ENCODE measurements around the gene RPTOR. TPM values are rescaled to one million over a fixed set of nuclear protein-coding genes. Genes with fewer than 3 reads are reported as not detected.

The RPTOR gene
- total RNA-seq, 3 donors from 2014 or later (not counting 1 experiment from before 2014, with no cell fraction given): 49.2 to 63.6 (median 55.4) TPM

DNA sequence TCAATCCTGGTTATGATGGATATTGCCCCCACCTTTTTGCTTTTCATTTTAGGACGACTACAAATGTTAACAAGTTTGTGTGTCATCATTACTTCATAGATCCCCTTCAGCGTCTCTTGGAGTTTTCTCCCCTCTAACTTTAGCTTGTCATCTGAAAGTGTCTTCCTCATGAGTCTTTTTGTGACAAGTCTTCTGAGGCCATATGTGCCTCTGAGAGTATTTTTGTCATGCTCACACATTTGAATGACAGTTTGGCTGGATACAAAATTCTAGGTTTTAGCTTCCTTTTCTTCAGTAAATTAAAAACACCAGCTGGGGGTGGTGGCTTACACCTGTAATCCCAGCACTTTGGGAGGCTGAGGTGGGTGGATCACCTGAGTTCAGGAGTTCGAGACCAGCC, 243.2 kb downstream of the RPTOR start:
- Mint-ChIP-seq H3K4me1 (peaks cover 35 to 51% of the 10 kb centered on the region in 2 donors), H3K4me3 (no peak overlapping the region), H3K27ac (no peak overlapping the region), H3K27me3 (ENCODE audit: low read depth in 2 of 2) (no peaks in the 10 kb centered on the region), H3K36me3 (no peaks in the 10 kb centered on the region), H3K9me3 (no peaks in the 10 kb centered on the region)
- no peak for ATAC-seq
- TF ChIP-seq, protein P1, sequence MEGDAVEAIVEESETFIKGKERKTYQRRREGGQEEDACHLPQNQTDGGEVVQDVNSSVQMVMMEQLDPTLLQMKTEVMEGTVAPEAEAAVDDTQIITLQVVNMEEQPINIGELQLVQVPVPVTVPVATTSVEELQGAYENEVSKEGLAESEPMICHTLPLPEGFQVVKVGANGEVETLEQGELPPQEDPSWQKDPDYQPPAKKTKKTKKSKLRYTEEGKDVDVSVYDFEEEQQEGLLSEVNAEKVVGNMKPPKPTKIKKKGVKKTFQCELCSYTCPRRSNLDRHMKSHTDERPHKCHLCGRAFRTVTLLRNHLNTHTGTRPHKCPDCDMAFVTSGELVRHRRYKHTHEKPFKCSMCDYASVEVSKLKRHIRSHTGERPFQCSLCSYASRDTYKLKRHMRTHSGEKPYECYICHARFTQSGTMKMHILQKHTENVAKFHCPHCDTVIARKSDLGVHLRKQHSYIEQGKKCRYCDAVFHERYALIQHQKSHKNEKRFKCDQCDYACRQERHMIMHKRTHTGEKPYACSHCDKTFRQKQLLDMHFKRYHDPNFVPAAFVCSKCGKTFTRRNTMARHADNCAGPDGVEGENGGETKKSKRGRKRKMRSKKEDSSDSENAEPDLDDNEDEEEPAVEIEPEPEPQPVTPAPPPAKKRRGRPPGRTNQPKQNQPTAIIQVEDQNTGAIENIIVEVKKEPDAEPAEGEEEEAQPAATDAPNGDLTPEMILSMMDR (IDR thresholded peaks at IDR 0.05): no peak
- no peaks in the 10 kb centered on the region for H3K9me3 ChIP-seq (ENCODE audit: control insufficient read depth, insufficient read depth, low read length)
- intact Hi-C loops (cut with micrococcal nuclease): no loop called here
- no peaks in the 10 kb centered on the region for H3K27me3 ChIP-seq (ENCODE audit: control insufficient read depth, insufficient read depth, low read length)
- no peak overlapping the region for H3K27ac ChIP-seq (ENCODE audit: low read length)
- 100% methylated on average over 2 of the region's 3 CpGs for WGBS (ENCODE audit: insufficient coverage)
- H3K4me1 ChIP-seq (ENCODE audit: control insufficient read depth, insufficient read depth, low read length): peaks cover 30% of the 10 kb centered on the region
- DNase-seq: peak in 1 of 2 donors; percentile 2
- no peak overlapping the region for H3K4me3 ChIP-seq (ENCODE audit: low read length)
- H3K36me3 ChIP-seq (ENCODE audit: control insufficient read depth, insufficient read depth, low read length): no peaks in the 10 kb centered on the region

DNA sequence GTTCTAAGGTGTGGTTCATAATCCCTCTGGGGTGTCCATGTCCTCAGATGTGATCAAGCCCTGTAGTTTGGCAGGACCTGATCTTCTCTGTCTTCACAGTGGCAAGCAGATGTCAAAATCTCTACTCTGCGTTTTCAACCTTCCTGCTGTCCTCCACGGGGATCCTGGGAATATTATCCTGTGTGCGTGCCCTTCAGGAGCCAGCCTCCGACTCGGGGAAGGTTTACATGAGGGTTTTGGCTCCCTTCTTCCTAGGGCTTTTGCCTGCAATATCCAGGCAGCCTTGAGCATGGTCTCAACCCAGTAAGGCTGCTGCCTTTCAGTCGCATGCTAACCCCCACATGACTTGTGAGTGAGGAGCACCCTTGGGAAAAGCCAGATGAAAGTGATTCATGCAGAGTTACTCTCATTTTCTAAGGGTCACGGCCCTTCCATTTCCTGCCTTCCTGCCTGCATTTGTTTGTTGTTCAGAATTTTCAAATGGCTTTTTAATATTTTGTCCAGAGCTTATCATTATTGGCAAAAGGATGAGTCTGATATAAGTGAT, 244.8 kb downstream of the RPTOR start:
- Histone ChIP-seq H3K27ac (ENCODE audit: low read length) (peak overlapping the region; percentile 41), H3K27me3 (ENCODE audit: control insufficient read depth, insufficient read depth, low read length) (no peaks in the 10 kb centered on the region), H3K4me1 (ENCODE audit: control insufficient read depth, insufficient read depth, low read length) (peaks cover 24% of the 10 kb centered on the region), H3K36me3 (ENCODE audit: control insufficient read depth, insufficient read depth, low read length) (peaks cover 4% of the 10 kb centered on the region), H3K4me3 (ENCODE audit: low read length) (no peak overlapping the region), H3K9me3 (ENCODE audit: control insufficient read depth, insufficient read depth, low read length) (no peaks in the 10 kb centered on the region)
- DNase-seq (peak in 1 of 2 donors; percentile 36), ATAC-seq (no peak)
- intact Hi-C loops (cut with micrococcal nuclease): no loop called here
- no peaks in the 10 kb centered on the region for H3K36me3 Mint-ChIP-seq
- H3K27me3 Mint-ChIP-seq (ENCODE audit: low read depth in 2 of 2): no peaks in the 10 kb centered on the region
- no peaks in the 10 kb centered on the region for H3K9me3 Mint-ChIP-seq
- peaks cover 26 to 40% of the 10 kb centered on the region in 2 donors for H3K4me1 Mint-ChIP-seq
- 75% methylated on average over 7 of the region's 7 CpGs for WGBS (ENCODE audit: insufficient coverage)
- TF ChIP-seq, protein P1 (IDR thresholded peaks at IDR 0.05): no peak
- peak overlapping the region; percentile 43 to 85 for H3K27ac Mint-ChIP-seq
- H3K4me3 Mint-ChIP-seq: peak overlapping the region; percentile 36

DNA sequence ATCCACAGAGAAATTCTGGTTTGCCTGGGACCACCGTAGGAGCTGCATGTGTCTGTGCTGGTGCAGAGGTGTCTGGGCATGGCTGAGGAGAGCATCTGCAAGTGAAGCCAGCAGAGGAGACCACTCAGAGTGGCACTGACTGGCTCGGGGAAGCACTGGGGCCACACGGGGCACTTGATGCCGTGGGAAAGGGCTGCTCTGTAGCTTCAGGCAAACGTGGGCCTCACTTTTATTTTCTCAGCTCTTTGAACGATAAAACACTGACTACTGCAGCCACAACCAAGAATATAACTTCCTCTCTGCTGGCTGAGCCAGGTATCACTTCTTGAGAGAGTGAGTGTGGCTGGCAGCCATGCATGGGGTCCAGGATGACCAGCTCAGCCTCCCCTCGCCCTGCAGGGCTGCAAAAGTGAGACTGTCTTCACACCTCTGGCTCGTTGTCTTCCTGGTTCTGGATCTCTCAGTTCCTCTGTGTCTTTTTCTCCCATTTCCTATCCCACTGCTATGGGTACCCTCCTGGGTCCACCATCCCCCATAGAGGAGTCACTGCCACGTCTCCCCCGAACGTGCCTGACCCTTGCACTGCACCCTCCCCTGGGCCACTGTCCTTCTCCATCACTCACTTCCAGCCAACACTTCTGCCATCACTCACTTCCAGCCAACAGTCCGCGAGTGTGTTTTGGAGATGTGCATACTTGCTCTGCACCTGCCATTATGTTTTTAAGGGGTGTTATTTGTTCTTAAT, 245.6 kb downstream of the RPTOR start:
- Histone ChIP-seq H3K36me3 (ENCODE audit: control insufficient read depth, insufficient read depth, low read length) (peaks cover 4% of the 10 kb centered on the region), H3K9me3 (ENCODE audit: control insufficient read depth, insufficient read depth, low read length) (no peaks in the 10 kb centered on the region), H3K27ac (ENCODE audit: low read length) (peak overlapping the region; percentile 41), H3K4me3 (ENCODE audit: low read length) (no peak overlapping the region), H3K4me1 (ENCODE audit: control insufficient read depth, insufficient read depth, low read length) (peaks cover 24% of the 10 kb centered on the region), H3K27me3 (ENCODE audit: control insufficient read depth, insufficient read depth, low read length) (no peaks in the 10 kb centered on the region)
- DNase-seq (peak in 1 of 2 donors; percentile 64), ATAC-seq (peak; percentile 18 to 57 (median 30))
- peak overlapping the region; percentile 36 for H3K4me3 Mint-ChIP-seq
- TF ChIP-seq, protein P1 (IDR thresholded peaks at IDR 0.05): no peak
- no peaks in the 10 kb centered on the region for H3K27me3 Mint-ChIP-seq (ENCODE audit: low read depth in 2 of 2)
- H3K9me3 Mint-ChIP-seq: no peaks in the 10 kb centered on the region
- H3K4me1 Mint-ChIP-seq: peaks cover 26 to 40% of the 10 kb centered on the region in 2 donors
- intact Hi-C loops (cut with micrococcal nuclease): no loop called here
- WGBS (ENCODE audit: insufficient coverage): 27% methylated on average over 11 of the region's 13 CpGs
- no peaks in the 10 kb centered on the region for H3K36me3 Mint-ChIP-seq
- H3K27ac Mint-ChIP-seq: peak overlapping the region; percentile 43 to 85
